ENCODE measurements around the gene GREB1. TPM values are rescaled to one million over a fixed set of nuclear protein-coding genes. Genes with fewer than 3 reads are reported as not detected.

GREB1 gene
- total and polyA plus RNA-seq, 2 experiments from 2014 or later, result 12.0 to 35.0 TPM

DNA sequence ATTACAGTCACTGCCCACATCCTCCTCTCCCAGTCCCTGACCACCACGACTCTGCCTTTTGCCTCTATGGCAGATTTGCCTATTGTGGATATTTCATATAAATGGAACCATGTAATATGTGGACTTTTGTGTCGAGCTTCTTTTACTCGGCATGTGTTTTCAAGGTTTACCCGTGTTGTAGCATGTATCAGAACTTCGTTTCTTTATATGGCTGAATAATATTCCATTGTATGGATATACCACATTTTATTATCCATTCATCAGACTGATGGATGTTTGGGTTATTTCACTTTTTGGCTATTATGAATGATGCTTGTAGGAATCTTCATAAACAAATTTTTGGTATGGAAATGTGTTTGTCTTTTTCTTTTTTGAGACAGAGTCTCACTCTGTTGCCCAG is 43.7 kb upstream of the GREB1 start:
- no peak for DNase-seq (ENCODE audit: low spot score)
- no peak for ATAC-seq
- Mint-ChIP-seq H3K27me3 (ENCODE audit: insufficient read depth, low read depth, poor library complexity) (peaks cover 2% of the 10 kb centered on the region), H3K9me3 (peaks cover 10% of the 10 kb centered on the region; the same call in 2 of the 3 replicates), H3K4me1 (peaks cover 15% of the 10 kb centered on the region), H3K27ac (no peak overlapping the region), H3K36me3 (ENCODE audit: low read depth) (peaks cover 30% of the 10 kb centered on the region), H3K4me3 (no peak overlapping the region)
- Histone ChIP-seq H3K4me3 (no peak overlapping the region), H2AFZ (no peak overlapping the region), H3F3A (replicated peaks; ENCODE audit: low read depth) (no peaks in the 10 kb centered on the region), H3K27ac (ENCODE audit: low read depth) (no peak overlapping the region), H4K20me1 (replicated peaks; ENCODE audit: insufficient read depth) (peaks cover 34% of the 10 kb centered on the region), H3K4me1 (ENCODE audit: insufficient read depth) (peaks cover 6% of the 10 kb centered on the region; the same call in 1 of the 2 replicates), H3K9me2 (ENCODE audit: insufficient read depth) (peaks cover 7% of the 10 kb centered on the region; the same call in 1 of the 2 replicates), H3K27me3 (ENCODE audit: insufficient read depth) (no peaks in the 10 kb centered on the region), H3K4me2 (no peak overlapping the region), H3K36me3 (ENCODE audit: insufficient read depth) (no peaks in the 10 kb centered on the region), H3K79me2 (replicated peaks; ENCODE audit: insufficient read depth) (peaks cover 96% of the 10 kb centered on the region)
- TF ChIP-seq STAT1 (IDR thresholded peaks at IDR 0.05; ENCODE audit: unreplicated experiment) (no peak), ZNF331 (CRISPR knock-in tag; IDR thresholded peaks at IDR 0.05; ENCODE audit: low read depth) (no peak), NANOG (IDR thresholded peaks at IDR 0.05; ENCODE audit: borderline replicate concordance) (no peak), CREB1 (CRISPR knock-in tag; IDR thresholded peaks at IDR 0.05; ENCODE audit: low read depth) (no peak), JUNB (IDR thresholded peaks at IDR 0.05; ENCODE audit: unreplicated experiment) (no peak), ZNF114 (CRISPR knock-in tag; IDR thresholded peaks at IDR 0.05) (no peak), EZH2phosphoT487 (IDR thresholded peaks at IDR 0.05; ENCODE audit: unreplicated experiment) (no peak), EZH2 (IDR thresholded peaks at IDR 0.05; ENCODE audit: low read depth, unreplicated experiment) (no peak), POLR2AphosphoS5 (IDR thresholded peaks at IDR 0.05; ENCODE audit: low read depth) (no peak)
- TF ChIP-seq, protein P1, sequence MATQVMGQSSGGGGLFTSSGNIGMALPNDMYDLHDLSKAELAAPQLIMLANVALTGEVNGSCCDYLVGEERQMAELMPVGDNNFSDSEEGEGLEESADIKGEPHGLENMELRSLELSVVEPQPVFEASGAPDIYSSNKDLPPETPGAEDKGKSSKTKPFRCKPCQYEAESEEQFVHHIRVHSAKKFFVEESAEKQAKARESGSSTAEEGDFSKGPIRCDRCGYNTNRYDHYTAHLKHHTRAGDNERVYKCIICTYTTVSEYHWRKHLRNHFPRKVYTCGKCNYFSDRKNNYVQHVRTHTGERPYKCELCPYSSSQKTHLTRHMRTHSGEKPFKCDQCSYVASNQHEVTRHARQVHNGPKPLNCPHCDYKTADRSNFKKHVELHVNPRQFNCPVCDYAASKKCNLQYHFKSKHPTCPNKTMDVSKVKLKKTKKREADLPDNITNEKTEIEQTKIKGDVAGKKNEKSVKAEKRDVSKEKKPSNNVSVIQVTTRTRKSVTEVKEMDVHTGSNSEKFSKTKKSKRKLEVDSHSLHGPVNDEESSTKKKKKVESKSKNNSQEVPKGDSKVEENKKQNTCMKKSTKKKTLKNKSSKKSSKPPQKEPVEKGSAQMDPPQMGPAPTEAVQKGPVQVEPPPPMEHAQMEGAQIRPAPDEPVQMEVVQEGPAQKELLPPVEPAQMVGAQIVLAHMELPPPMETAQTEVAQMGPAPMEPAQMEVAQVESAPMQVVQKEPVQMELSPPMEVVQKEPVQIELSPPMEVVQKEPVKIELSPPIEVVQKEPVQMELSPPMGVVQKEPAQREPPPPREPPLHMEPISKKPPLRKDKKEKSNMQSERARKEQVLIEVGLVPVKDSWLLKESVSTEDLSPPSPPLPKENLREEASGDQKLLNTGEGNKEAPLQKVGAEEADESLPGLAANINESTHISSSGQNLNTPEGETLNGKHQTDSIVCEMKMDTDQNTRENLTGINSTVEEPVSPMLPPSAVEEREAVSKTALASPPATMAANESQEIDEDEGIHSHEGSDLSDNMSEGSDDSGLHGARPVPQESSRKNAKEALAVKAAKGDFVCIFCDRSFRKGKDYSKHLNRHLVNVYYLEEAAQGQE (IDR thresholded peaks at IDR 0.05; ENCODE audit: unreplicated experiment), result no peak
- TF ChIP-seq, protein P2, sequence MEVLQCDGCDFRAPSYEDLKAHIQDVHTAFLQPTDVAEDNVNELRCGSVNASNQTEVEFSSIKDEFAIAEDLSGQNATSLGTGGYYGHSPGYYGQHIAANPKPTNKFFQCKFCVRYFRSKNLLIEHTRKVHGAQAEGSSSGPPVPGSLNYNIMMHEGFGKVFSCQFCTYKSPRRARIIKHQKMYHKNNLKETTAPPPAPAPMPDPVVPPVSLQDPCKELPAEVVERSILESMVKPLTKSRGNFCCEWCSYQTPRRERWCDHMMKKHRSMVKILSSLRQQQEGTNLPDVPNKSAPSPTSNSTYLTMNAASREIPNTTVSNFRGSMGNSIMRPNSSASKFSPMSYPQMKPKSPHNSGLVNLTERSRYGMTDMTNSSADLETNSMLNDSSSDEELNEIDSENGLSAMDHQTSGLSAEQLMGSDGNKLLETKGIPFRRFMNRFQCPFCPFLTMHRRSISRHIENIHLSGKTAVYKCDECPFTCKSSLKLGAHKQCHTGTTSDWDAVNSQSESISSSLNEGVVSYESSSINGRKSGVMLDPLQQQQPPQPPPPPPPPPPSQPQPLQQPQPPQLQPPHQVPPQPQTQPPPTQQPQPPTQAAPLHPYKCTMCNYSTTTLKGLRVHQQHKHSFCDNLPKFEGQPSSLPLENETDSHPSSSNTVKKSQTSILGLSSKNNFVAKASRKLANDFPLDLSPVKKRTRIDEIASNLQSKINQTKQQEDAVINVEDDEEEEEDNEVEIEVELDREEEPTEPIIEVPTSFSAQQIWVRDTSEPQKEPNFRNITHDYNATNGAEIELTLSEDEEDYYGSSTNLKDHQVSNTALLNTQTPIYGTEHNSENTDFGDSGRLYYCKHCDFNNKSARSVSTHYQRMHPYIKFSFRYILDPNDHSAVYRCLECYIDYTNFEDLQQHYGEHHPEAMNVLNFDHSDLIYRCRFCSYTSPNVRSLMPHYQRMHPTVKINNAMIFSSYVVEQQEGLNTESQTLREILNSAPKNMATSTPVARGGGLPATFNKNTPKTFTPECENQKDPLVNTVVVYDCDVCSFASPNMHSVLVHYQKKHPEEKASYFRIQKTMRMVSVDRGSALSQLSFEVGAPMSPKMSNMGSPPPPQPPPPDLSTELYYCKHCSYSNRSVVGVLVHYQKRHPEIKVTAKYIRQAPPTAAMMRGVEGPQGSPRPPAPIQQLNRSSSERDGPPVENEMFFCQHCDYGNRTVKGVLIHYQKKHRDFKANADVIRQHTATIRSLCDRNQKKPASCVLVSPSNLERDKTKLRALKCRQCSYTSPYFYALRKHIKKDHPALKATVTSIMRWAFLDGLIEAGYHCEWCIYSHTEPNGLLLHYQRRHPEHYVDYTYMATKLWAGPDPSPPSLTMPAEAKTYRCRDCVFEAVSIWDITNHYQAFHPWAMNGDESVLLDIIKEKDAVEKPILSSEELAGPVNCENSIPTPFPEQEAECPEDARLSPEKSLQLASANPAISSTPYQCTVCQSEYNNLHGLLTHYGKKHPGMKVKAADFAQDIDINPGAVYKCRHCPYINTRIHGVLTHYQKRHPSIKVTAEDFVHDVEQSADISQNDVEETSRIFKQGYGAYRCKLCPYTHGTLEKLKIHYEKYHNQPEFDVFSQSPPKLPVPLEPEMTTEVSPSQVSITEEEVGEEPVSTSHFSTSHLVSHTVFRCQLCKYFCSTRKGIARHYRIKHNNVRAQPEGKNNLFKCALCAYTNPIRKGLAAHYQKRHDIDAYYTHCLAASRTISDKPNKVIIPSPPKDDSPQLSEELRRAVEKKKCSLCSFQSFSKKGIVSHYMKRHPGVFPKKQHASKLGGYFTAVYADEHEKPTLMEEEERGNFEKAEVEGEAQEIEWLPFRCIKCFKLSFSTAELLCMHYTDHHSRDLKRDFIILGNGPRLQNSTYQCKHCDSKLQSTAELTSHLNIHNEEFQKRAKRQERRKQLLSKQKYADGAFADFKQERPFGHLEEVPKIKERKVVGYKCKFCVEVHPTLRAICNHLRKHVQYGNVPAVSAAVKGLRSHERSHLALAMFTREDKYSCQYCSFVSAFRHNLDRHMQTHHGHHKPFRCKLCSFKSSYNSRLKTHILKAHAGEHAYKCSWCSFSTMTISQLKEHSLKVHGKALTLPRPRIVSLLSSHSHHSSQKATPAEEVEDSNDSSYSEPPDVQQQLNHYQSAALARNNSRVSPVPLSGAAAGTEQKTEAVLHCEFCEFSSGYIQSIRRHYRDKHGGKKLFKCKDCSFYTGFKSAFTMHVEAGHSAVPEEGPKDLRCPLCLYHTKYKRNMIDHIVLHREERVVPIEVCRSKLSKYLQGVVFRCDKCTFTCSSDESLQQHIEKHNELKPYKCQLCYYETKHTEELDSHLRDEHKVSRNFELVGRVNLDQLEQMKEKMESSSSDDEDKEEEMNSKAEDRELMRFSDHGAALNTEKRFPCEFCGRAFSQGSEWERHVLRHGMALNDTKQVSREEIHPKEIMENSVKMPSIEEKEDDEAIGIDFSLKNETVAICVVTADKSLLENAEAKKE (CRISPR knock-in tag; IDR thresholded peaks at IDR 0.05), result no peak
- TF ChIP-seq, protein P3, sequence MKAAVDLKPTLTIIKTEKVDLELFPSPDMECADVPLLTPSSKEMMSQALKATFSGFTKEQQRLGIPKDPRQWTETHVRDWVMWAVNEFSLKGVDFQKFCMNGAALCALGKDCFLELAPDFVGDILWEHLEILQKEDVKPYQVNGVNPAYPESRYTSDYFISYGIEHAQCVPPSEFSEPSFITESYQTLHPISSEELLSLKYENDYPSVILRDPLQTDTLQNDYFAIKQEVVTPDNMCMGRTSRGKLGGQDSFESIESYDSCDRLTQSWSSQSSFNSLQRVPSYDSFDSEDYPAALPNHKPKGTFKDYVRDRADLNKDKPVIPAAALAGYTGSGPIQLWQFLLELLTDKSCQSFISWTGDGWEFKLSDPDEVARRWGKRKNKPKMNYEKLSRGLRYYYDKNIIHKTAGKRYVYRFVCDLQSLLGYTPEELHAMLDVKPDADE (IDR thresholded peaks at IDR 0.05), result no peak
- TF ChIP-seq, protein P4, sequence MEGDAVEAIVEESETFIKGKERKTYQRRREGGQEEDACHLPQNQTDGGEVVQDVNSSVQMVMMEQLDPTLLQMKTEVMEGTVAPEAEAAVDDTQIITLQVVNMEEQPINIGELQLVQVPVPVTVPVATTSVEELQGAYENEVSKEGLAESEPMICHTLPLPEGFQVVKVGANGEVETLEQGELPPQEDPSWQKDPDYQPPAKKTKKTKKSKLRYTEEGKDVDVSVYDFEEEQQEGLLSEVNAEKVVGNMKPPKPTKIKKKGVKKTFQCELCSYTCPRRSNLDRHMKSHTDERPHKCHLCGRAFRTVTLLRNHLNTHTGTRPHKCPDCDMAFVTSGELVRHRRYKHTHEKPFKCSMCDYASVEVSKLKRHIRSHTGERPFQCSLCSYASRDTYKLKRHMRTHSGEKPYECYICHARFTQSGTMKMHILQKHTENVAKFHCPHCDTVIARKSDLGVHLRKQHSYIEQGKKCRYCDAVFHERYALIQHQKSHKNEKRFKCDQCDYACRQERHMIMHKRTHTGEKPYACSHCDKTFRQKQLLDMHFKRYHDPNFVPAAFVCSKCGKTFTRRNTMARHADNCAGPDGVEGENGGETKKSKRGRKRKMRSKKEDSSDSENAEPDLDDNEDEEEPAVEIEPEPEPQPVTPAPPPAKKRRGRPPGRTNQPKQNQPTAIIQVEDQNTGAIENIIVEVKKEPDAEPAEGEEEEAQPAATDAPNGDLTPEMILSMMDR (conservative IDR thresholded peaks at IDR 0.05; ENCODE audit: low read depth in 2 of 2), result no peak
